Retinal pigment epithelial cell (primary cell): ENCODE data around the gene NCOR2.

Source experiments
- DNase-seq: peaks from one replicate; pipeline ENCODE4 v3.0.0-alpha.2; 2010; ENCODE audit warnings: low read depth
- H3K4me3 ChIP-seq: 2 replicates; pipeline ENCODE4 v1.5.1; 2011; ENCODE audit warnings: mild to moderate bottlenecking, low read length, control low read depth, moderate library complexity
- TF ChIP-seq, protein P1 (sequence below): conservative IDR thresholded peaks from 2 replicates; pipeline ENCODE4 v1.5.1; 2011; ENCODE audit warnings: low read depth, low read length, control low read depth, inconsistent platforms

NCOR2 gene

GRCh38 chr12:124523071-124523470, 44.3 kb downstream of the NCOR2 start:
- TF ChIP-seq, protein P1, sequence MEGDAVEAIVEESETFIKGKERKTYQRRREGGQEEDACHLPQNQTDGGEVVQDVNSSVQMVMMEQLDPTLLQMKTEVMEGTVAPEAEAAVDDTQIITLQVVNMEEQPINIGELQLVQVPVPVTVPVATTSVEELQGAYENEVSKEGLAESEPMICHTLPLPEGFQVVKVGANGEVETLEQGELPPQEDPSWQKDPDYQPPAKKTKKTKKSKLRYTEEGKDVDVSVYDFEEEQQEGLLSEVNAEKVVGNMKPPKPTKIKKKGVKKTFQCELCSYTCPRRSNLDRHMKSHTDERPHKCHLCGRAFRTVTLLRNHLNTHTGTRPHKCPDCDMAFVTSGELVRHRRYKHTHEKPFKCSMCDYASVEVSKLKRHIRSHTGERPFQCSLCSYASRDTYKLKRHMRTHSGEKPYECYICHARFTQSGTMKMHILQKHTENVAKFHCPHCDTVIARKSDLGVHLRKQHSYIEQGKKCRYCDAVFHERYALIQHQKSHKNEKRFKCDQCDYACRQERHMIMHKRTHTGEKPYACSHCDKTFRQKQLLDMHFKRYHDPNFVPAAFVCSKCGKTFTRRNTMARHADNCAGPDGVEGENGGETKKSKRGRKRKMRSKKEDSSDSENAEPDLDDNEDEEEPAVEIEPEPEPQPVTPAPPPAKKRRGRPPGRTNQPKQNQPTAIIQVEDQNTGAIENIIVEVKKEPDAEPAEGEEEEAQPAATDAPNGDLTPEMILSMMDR, result no peak
- no peak for DNase-seq
- H3K4me3 ChIP-seq, result no peak overlapping the region

- TF ChIP-seq, protein P1, result no peak
- no peak for DNase-seq
- H3K4me3 ChIP-seq, result no peak overlapping the region
Measured at GRCh38 chr12:124520907-124521306, 46.5 kb downstream of the NCOR2 start.

- no peak for DNase-seq
- TF ChIP-seq, protein P1, result no peak
- no peak overlapping the region for H3K4me3 ChIP-seq
Measured at GRCh38 chr12:124520265-124520701, 47.1 kb downstream of the NCOR2 start.

- no peak overlapping the region for H3K4me3 ChIP-seq
- DNase-seq, result no peak
- TF ChIP-seq, protein P1, result no peak
Measured at GRCh38 chr12:124519746-124520145, 47.7 kb downstream of the NCOR2 start.

DNA sequence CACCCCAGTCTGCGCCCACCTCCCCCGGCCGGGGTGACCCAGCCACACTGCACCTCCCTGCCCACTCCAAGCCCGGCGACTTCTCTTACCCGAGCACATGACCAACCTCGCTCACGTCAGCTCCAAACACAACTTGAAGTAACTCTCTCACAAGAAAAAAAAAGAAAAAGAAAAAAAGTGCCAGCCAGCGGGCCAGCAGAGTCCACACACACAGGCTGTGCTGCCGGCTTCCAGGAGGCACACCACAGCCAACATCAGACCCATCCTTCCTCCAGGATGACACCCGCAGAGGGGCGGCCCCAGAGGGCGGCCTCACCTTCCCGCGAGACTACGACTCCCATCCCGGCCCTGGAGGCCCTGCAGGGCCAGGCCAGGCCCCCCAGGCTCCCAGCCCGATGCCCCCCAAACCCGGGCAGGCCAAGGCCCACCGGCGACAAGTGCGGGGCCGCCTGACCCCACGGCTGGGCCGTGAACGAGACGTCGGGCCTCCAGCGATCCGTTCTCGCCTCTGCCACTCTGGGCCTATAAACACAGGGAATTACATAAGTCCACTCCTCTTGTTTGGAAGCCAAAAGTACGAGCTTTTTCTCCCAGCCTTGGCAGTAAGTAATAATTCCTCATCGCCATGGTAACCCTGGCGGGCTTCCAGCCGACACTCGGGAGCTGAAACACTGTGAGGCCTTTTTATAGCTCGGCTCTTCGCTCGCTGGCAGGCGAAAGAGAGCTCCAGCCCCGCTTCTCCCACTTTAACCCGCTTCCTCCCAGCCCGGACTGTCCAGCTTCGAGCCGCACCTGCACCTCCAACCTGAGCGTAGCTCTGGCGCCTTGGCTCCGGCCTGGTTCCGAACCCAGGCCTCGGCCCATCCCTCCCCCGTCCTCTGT, 49.1 kb downstream of the NCOR2 start:
- DNase-seq, result peak; percentile 99
- peak overlapping the region; percentile 87 for H3K4me3 ChIP-seq
- TF ChIP-seq, protein P1, result no peak
